ENCODE measurements around the gene ACTL6B. TPM values are rescaled to one million over a fixed set of nuclear protein-coding genes. Genes with fewer than 3 reads are reported as not detected.

The ACTL6B gene
- total RNA-seq, 2 donors from 2014 or later: not detected

GRCh38 chr7:100632951-100633717, 23.1 kb downstream of the ACTL6B start:
- peak overlapping the region in 1 of 2 donors; percentile 4 for H3K27ac ChIP-seq
- peak; percentile 19 to 36 for TF ChIP-seq CTCF (IDR thresholded peaks at IDR 0.05)
- H3K9me3 ChIP-seq: no peaks in the 10 kb centered on the region
- H3K4me1 ChIP-seq: peaks cover 0 to 8% of the 10 kb centered on the region in 2 donors
- H3K4me3 ChIP-seq: peak overlapping the region; percentile 32 to 48
- DNase-seq (ENCODE audit: low spot score): peak; percentile 61
- no peaks in the 10 kb centered on the region for H3K27me3 ChIP-seq
- no peaks in the 10 kb centered on the region for H3K36me3 ChIP-seq

DNA sequence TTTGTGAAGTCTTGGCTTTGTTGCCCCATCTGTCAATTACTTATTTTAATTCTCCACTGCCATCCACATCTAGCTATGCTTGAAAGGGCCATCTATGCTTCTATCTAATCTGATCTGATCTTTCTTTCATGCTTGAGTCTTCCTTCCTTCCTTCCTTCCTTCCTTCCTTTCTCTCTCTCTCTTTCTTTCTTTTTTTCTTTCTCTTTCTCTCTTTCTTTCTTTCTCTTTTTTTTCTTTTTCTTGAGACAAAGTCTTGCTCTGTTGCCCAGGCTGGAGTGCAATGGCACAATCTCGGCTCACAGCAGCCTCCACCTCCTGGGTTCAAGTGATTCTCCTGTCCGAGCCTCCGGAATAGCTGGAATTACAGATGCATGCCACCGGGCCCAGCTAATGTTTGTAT, 26.2 kb downstream of the ACTL6B start:
- no peaks in the 10 kb centered on the region for H3K27me3 ChIP-seq
- no peaks in the 10 kb centered on the region for H3K9me3 ChIP-seq
- peaks cover 0 to 17% of the 10 kb centered on the region in 2 donors for H3K4me1 ChIP-seq
- TF ChIP-seq CTCF (IDR thresholded peaks at IDR 0.05): no peak
- DNase-seq (ENCODE audit: low spot score): no peak
- no peak overlapping the region for H3K27ac ChIP-seq
- no peak overlapping the region for H3K4me3 ChIP-seq
- no peaks in the 10 kb centered on the region for H3K36me3 ChIP-seq

DNA sequence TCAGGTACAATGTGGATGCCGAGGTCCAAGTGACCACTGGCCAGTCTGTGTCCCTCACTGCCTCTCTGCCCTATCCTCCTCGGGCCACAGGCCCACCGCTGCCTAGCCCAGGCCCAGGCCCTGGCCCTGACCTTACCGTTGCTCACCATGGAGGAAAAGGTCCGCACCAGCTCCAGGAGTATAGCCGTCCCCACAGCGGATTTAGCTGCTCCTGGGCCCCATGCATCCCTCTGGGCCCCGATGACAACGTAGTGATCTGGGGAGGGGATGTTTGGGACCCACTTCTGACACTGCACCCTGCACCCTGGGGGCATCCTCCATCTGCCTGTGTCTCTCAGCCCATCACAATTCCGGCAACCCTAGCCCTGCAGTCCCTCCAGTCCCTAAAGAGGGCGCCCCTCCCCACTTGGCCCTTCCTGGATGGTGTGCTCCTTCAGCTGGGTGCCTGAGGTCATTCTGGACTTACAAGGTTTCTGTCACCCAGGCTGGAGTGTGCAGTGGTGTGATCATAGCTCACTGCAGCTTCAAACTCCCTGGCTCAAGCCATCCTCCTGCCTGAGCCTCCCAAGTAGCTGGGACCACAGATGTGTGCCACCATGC, 27.0 kb downstream of the ACTL6B start:
- H3K27me3 ChIP-seq: no peaks in the 10 kb centered on the region

DNA sequence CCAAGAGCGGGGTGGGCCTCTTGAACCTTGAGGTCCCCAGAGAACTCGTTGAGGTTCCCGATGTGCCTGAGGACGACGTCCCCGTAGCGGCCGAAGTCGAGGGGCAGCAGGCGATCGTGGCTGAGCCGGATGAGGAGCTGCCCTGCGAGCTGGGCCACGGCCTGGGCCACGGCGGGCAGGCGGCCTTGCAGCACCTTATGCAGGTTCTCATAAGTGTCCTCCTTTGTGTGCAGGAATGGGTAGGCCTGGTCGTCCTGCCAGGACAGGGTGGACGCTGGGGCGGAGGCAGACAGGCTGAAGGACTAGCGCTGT, 29.1 kb downstream of the ACTL6B start:
- H3K27ac ChIP-seq: no peak overlapping the region

More for the DNA sequence above, 27.0 kb downstream of the ACTL6B start:
- Histone ChIP-seq H3K4me1 (peaks cover 0 to 17% of the 10 kb centered on the region in 2 donors), H3K4me3 (no peak overlapping the region), H3K36me3 (no peaks in the 10 kb centered on the region), H3K9me3 (no peaks in the 10 kb centered on the region), H3K27ac (no peak overlapping the region)
- DNase-seq (ENCODE audit: low spot score): no peak
- no peak for TF ChIP-seq CTCF (IDR thresholded peaks at IDR 0.05)

DNA sequence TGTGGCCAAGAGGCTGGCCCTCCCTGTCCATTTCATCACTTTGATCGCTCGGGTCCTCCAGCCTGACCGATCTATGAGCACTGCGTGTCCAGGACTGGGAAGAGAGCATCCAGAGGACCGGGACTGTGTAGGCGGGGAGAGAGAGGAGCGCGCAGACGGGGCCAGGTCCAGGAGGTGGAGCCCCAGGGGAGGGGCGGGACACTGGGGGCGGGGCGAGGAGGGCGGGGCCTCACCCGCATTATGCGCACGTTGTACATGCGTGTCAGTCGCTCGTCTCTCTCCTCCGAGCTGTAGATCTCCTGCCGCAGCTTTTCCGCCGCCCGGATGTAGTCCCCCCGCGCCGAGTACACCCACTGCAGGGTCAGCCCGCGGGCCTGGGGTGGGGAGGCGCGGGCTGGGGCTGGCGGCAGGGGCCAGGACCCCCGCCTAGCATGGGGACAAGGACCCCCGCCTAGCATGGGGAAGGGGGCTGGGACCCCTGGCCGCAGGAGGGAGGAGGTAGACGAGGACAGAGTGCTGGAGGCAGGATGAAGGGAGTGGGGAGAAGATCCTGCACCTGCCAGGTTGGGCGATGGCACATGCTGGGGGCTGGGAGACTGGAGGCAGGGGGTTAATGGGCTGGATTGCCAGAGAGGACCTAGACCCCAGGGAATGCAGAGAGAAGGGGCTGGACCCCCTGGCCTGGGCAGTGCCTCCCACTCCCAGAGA, 29.6 kb downstream of the ACTL6B start:
- DNase-seq (ENCODE audit: low spot score): peak; percentile 83
- H3K27me3 ChIP-seq: no peaks in the 10 kb centered on the region
- H3K9me3 ChIP-seq: no peaks in the 10 kb centered on the region
- peak overlapping the region; percentile 20 to 34 for H3K4me3 ChIP-seq
- no peak for TF ChIP-seq CTCF (IDR thresholded peaks at IDR 0.05)
- H3K36me3 ChIP-seq: no peaks in the 10 kb centered on the region
- H3K4me1 ChIP-seq: peaks cover 0 to 9% of the 10 kb centered on the region in 2 donors
- no peak overlapping the region for H3K27ac ChIP-seq

More for the DNA sequence above, 29.1 kb downstream of the ACTL6B start:
- Histone ChIP-seq H3K9me3 (no peaks in the 10 kb centered on the region), H3K27me3 (no peaks in the 10 kb centered on the region), H3K36me3 (no peaks in the 10 kb centered on the region), H3K4me1 (peaks cover 0 to 9% of the 10 kb centered on the region in 2 donors), H3K4me3 (no peak overlapping the region)
- DNase-seq (ENCODE audit: low spot score): no peak
- TF ChIP-seq CTCF (IDR thresholded peaks at IDR 0.05): no peak
